ENCODE measurements around the gene ST6GALNAC3.
"Not testable (repeated sequence)": the region's sequence is repeated elsewhere in the genome, so short reads cannot be mapped to it uniquely, and the experiment has no call there.

Gene ST6GALNAC3

DNA sequence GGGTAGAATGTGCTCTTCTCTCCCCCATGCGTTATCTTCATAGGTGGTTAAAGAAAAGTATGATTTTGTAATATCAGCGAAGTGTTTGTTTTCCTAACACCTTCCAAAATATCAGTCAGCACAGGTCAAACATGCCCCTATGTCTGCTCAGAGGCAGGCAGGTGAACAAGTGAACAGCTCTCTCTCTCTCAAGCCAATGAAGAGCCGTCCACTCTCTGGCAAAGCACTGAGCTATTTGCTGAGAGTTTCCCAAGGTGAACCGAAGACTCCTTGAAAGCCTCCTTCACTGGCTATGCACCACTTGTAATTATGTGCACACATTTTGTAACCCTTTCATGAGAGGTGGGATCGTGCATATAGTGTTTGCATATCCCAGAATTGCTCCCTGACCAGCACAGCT lies 47.7 kb downstream of the ST6GALNAC3 start:
- H3K27me3 ChIP-seq (ENCODE audit: insufficient read depth, poor library complexity, severe bottlenecking) = no peaks in the 10 kb centered on the region
- no peak overlapping the region for H3K27ac ChIP-seq (ENCODE audit: poor library complexity, severe bottlenecking)
- no peaks in the 10 kb centered on the region for H3K36me3 ChIP-seq (ENCODE audit: low read depth)
- H3K4me3 ChIP-seq (ENCODE audit: severe bottlenecking) = no peak overlapping the region
- H3K4me1 ChIP-seq (ENCODE audit: insufficient read depth, poor library complexity, severe bottlenecking) = peaks cover 2% of the 10 kb centered on the region
- no peak for DNase-seq (ENCODE audit: low spot score)
- TF ChIP-seq, protein P1, sequence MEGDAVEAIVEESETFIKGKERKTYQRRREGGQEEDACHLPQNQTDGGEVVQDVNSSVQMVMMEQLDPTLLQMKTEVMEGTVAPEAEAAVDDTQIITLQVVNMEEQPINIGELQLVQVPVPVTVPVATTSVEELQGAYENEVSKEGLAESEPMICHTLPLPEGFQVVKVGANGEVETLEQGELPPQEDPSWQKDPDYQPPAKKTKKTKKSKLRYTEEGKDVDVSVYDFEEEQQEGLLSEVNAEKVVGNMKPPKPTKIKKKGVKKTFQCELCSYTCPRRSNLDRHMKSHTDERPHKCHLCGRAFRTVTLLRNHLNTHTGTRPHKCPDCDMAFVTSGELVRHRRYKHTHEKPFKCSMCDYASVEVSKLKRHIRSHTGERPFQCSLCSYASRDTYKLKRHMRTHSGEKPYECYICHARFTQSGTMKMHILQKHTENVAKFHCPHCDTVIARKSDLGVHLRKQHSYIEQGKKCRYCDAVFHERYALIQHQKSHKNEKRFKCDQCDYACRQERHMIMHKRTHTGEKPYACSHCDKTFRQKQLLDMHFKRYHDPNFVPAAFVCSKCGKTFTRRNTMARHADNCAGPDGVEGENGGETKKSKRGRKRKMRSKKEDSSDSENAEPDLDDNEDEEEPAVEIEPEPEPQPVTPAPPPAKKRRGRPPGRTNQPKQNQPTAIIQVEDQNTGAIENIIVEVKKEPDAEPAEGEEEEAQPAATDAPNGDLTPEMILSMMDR (IDR thresholded peaks at IDR 0.05; ENCODE audit: poor library complexity, severe bottlenecking) = no peak
- H3K9me3 ChIP-seq (ENCODE audit: severe bottlenecking) = no peaks in the 10 kb centered on the region
- ATAC-seq (ENCODE audit: low read depth) = no peak

DNA sequence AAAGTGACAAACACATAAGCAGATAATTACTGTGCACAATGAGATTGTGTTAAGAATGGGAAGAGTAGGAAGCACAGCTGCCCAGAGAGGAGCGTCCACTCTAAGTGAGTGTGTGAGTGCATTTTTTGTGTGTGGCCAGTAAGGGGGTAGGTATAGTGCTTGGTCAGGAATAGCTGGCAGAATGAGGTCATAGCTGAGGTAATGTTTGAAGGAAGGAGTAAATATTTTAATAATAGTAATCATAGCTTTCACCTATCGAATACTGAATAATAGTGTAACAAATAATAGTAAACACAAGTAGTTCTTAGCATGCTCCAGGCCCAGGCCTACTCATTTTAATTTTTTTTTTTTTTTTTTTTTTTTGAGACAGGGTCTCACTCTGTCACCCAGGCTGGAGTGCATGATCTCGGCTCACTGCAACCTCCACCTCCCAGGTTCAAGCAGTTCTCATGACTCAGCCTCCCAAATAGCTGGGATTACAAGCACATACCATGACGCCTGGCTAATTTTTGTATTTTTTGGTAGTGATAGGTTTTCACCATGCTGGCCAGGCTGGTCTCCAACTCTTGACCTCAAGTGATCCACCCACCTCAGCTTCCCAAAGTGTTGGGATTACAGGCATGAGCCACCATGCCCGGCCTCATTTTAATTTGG lies 49.0 kb downstream of the ST6GALNAC3 start:
- not testable (repeated sequence) for H3K27ac ChIP-seq (ENCODE audit: poor library complexity, severe bottlenecking); H3K36me3 ChIP-seq (ENCODE audit: low read depth); H3K4me3 ChIP-seq (ENCODE audit: severe bottlenecking); ATAC-seq (ENCODE audit: low read depth); DNase-seq (ENCODE audit: low spot score); H3K9me3 ChIP-seq (ENCODE audit: severe bottlenecking); H3K4me1 ChIP-seq (ENCODE audit: insufficient read depth, poor library complexity, severe bottlenecking); H3K27me3 ChIP-seq (ENCODE audit: insufficient read depth, poor library complexity, severe bottlenecking)

DNA sequence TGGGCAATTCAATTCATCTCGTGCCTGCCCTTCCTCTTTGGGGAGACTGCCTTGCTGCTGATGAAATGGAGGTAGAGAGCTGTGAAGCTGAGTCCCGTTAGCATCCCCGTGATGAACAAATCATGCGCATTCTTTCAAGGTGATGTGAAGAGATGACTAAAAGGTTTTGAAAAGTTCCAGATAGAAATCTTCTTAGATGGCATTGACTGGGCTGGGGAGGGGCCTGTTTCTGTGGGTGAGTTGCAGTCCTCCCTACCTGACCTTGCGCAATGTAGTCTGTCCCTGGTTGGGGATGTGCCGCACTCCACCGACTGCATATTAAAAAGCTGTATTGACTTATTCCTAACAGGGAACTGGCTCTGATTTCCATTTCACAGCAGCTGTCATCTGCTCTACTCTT lies 49.6 kb downstream of the ST6GALNAC3 start:
- Histone ChIP-seq H3K4me1 (ENCODE audit: insufficient read depth, poor library complexity, severe bottlenecking) (peaks cover 2% of the 10 kb centered on the region), H3K4me3 (ENCODE audit: severe bottlenecking) (no peak overlapping the region), H3K27me3 (ENCODE audit: insufficient read depth, poor library complexity, severe bottlenecking) (no peaks in the 10 kb centered on the region), H3K27ac (ENCODE audit: poor library complexity, severe bottlenecking) (no peak overlapping the region), H3K9me3 (ENCODE audit: severe bottlenecking) (no peaks in the 10 kb centered on the region), H3K36me3 (ENCODE audit: low read depth) (no peaks in the 10 kb centered on the region)
- TF ChIP-seq, protein P1 (IDR thresholded peaks at IDR 0.05; ENCODE audit: poor library complexity, severe bottlenecking) = no peak
- DNase-seq (ENCODE audit: low spot score) (no peak), ATAC-seq (ENCODE audit: low read depth) (peak; percentile 58)

DNA sequence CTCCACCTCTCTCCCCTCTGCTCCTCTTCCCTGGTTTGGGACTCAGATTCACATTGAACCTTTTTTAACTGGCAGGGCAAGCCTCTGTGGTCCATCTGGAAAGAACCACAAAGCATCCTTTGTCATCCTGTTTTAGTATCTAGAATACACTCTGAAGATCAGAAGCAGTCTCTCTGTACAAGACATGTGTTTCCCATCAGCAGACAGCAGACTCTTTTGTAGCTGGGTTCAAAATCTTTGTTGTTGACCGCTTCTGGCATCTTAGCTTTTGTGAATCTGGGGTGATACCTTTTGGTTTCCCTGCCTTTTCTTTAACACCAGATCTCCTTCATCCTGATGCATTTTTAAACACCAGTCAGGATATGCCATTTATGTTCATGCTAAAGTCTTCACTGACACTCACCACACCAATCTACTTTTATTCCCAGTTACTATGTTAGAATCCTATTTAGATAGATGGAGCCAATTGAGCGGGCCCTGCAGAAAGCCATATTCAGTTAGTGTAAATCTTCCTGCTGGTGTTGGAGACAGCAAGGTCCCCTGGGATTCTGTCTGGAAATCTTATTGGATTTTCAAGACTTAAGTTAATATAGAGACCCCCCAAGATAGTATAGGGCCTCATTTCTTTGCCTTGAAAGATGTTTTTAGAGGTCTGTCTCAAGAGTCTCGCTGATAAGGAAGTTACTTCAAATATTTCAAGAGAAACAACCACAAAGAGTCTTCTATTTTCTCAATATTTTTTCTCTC lies 51.1 kb downstream of the ST6GALNAC3 start:
- Histone ChIP-seq H3K4me1 (ENCODE audit: insufficient read depth, poor library complexity, severe bottlenecking) (peaks cover 2% of the 10 kb centered on the region), H3K27me3 (ENCODE audit: insufficient read depth, poor library complexity, severe bottlenecking) (no peaks in the 10 kb centered on the region), H3K36me3 (ENCODE audit: low read depth) (no peaks in the 10 kb centered on the region), H3K27ac (ENCODE audit: poor library complexity, severe bottlenecking) (no peak overlapping the region), H3K4me3 (ENCODE audit: severe bottlenecking) (no peak overlapping the region), H3K9me3 (ENCODE audit: severe bottlenecking) (no peaks in the 10 kb centered on the region)
- TF ChIP-seq, protein P1 (IDR thresholded peaks at IDR 0.05; ENCODE audit: poor library complexity, severe bottlenecking) = no peak
- ATAC-seq (ENCODE audit: low read depth) (no peak), DNase-seq (ENCODE audit: low spot score) (no peak)

DNA sequence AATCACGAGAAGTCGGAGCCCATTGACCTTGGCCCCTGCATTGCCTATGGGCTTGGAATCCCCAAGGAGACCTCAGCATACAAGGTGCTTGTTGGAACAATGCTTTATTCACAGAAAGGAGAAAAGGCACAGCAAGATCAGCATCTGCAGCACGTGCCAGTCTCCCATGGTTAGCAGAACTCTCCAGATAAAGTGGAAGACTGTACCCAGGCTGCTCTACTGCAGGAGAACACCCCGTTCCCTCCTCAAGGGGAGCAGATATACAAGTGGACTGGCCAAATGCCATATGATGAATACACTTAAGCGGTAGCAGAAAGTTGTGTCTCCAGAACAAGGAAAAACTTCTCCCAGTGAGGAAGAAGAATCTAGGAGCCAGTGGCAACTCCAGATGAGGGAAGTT lies 53.5 kb downstream of the ST6GALNAC3 start:
- Histone ChIP-seq H3K36me3 (ENCODE audit: low read depth) (no peaks in the 10 kb centered on the region), H3K27me3 (ENCODE audit: insufficient read depth, poor library complexity, severe bottlenecking) (no peaks in the 10 kb centered on the region), H3K4me1 (ENCODE audit: insufficient read depth, poor library complexity, severe bottlenecking) (peaks cover 2% of the 10 kb centered on the region), H3K9me3 (ENCODE audit: severe bottlenecking) (no peaks in the 10 kb centered on the region), H3K27ac (ENCODE audit: poor library complexity, severe bottlenecking) (no peak overlapping the region), H3K4me3 (ENCODE audit: severe bottlenecking) (no peak overlapping the region)
- no peak for ATAC-seq (ENCODE audit: low read depth)
- TF ChIP-seq, protein P1 (IDR thresholded peaks at IDR 0.05; ENCODE audit: poor library complexity, severe bottlenecking) = no peak
- DNase-seq (ENCODE audit: low spot score) = no peak
